HG03066 (cell line): ENCODE results near the gene LEMD2.

Source experiments
- ATAC-seq: cut with Tn5 transposase; IDR thresholded peaks from one replicate; pipeline ENCODE4 v1.9.1; 2021; ENCODE audit warnings: low read depth; ENCODE audit not compliant: unreplicated experiment

Gene LEMD2

GRCh38 chr6:33777398-33778388 is 11.2 kb downstream of the LEMD2 start:
- no peak for ATAC-seq

- ATAC-seq: no peak
Measured at GRCh38 chr6:33776764-33777163, 12.2 kb downstream of the LEMD2 start.

GRCh38 chr6:33776186-33776585 is 12.7 kb downstream of the LEMD2 start:
- ATAC-seq: no peak

GRCh38 chr6:33774774-33775173 is 14.2 kb downstream of the LEMD2 start:
- no peak for ATAC-seq

GRCh38 chr6:33772902-33773472 is 15.9 kb downstream of the LEMD2 start:
- ATAC-seq: no peak

GRCh38 chr6:33772082-33772830 is 16.7 kb downstream of the LEMD2 start:
- ATAC-seq: no peak

GRCh38 chr6:33771146-33772081 is 17.5 kb downstream of the LEMD2 start:
- no peak for ATAC-seq

GRCh38 chr6:33770833-33771145 is 18.1 kb downstream of the LEMD2 start:
- ATAC-seq: no peak

- no peak for ATAC-seq
Measured at GRCh38 chr6:33770124-33770832, 18.7 kb downstream of the LEMD2 start.

- ATAC-seq: no peak
Measured at GRCh38 chr6:33769248-33769821, 19.6 kb downstream of the LEMD2 start.

GRCh38 chr6:33768644-33769120 is 20.2 kb downstream of the LEMD2 start:
- no peak for ATAC-seq

- no peak for ATAC-seq
Measured at GRCh38 chr6:33766921-33767907, 21.7 kb downstream of the LEMD2 start.

GRCh38 chr6:33765368-33765767 is 23.6 kb downstream of the LEMD2 start:
- ATAC-seq: no peak

- ATAC-seq: no peak
Measured at GRCh38 chr6:33764036-33764435, 24.9 kb downstream of the LEMD2 start.

GRCh38 chr6:33763483-33763882 is 25.4 kb downstream of the LEMD2 start:
- ATAC-seq: no peak

GRCh38 chr6:33762713-33763112 is 26.2 kb downstream of the LEMD2 start:
- no peak for ATAC-seq

- no peak for ATAC-seq
Measured at GRCh38 chr6:33761922-33762629, 26.9 kb downstream of the LEMD2 start.

- ATAC-seq: no peak
Measured at GRCh38 chr6:33761581-33761921, 27.4 kb downstream of the LEMD2 start.
